SK-N-SH (cell line): ENCODE data around the gene ADAMTSL1.

Experiments used
- EZH2phosphoT487 ChIP-seq: fragments of 200-600 bp; sonication (generic); IDR thresholded peaks from 2 replicates; pipeline ENCODE4 v1.6.1; 2017; ENCODE audit warnings: low read depth, mixed run types, mild to moderate bottlenecking, antibody characterized with exemption, moderate library complexity, borderline replicate concordance
- GABPA ChIP-seq: IDR thresholded peaks from 2 replicates; pipeline ENCODE4 v1.4.0; 2012; ENCODE audit warnings: low read depth, mild to moderate bottlenecking
- RFX5 ChIP-seq: IDR thresholded peaks from 2 replicates; pipeline ENCODE4 v1.6.1; 2012; ENCODE audit warnings: mild to moderate bottlenecking, improper control_type of control experiment, low read length
- TAF1 ChIP-seq: IDR thresholded peaks from 2 replicates; pipeline ENCODE4 v1.6.1; 2012; ENCODE audit warnings: low read depth, mild to moderate bottlenecking, low read length, moderate library complexity, borderline replicate concordance
- TEAD4 ChIP-seq: IDR thresholded peaks from 2 replicates; pipeline ENCODE4 v1.4.0; 2012; ENCODE audit warnings: mild to moderate bottlenecking, borderline replicate concordance; ENCODE audit not compliant: insufficient read depth
- YY1 ChIP-seq: IDR thresholded peaks from 2 replicates; pipeline ENCODE4 v1.4.0; 2012; ENCODE audit warnings: low read depth, mild to moderate bottlenecking
- TF ChIP-seq, protein P1 (sequence below): fragments of 200-600 bp; sonication (generic); IDR thresholded peaks from 2 replicates; pipeline ENCODE4 v1.6.1; 2017; ENCODE audit warnings: antibody characterized with exemption, mild to moderate bottlenecking, moderate library complexity
- TF ChIP-seq, protein P2 (sequence below): IDR thresholded peaks from 2 replicates; pipeline ENCODE4 v1.4.0; 2012; ENCODE audit warnings: low read depth
- TF ChIP-seq, protein P3 (sequence below): IDR thresholded peaks from 2 replicates; pipeline ENCODE4 v1.4.0; 2012; ENCODE audit warnings: low read depth, borderline replicate concordance

DNA sequence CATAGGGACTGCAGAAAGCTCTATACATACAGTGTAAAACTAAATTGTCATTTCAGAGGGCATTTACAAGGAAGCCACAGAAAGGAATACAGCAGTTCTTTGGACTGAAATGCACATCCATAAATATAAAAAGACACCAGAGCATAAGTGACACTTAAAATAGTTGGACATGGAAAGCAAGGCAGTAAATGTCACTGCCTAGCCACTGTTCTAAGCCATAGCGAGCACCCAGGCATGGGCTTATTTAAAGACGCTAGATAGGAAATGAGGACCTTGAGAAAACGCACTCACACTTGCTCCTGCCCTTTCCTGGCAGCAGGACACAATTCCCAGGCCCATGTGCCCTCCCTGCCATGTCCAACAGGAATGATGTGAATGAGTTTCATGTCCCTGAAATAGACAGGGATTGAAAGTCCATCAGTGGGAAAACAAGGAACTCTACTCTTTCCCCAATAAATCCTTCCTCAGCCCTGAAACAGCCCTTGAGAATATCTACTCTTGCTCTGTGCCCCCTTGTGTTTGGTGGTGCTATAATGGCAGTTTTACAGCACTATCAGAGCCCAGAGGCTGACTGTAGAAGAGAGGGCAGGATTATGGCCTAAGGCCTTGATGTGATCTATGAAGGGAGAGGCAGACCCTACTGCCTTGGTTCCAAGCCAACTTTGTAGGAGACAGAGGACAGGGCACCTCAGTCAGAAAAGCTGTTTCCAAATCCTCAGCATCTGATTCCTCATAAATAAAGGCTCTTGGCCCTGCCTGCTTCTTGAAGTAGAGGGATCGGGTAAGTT is 376.1 kb downstream of the ADAMTSL1 start:
- TF ChIP-seq, protein P1, sequence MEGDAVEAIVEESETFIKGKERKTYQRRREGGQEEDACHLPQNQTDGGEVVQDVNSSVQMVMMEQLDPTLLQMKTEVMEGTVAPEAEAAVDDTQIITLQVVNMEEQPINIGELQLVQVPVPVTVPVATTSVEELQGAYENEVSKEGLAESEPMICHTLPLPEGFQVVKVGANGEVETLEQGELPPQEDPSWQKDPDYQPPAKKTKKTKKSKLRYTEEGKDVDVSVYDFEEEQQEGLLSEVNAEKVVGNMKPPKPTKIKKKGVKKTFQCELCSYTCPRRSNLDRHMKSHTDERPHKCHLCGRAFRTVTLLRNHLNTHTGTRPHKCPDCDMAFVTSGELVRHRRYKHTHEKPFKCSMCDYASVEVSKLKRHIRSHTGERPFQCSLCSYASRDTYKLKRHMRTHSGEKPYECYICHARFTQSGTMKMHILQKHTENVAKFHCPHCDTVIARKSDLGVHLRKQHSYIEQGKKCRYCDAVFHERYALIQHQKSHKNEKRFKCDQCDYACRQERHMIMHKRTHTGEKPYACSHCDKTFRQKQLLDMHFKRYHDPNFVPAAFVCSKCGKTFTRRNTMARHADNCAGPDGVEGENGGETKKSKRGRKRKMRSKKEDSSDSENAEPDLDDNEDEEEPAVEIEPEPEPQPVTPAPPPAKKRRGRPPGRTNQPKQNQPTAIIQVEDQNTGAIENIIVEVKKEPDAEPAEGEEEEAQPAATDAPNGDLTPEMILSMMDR: no peak
- TF ChIP-seq RFX5 (no peak), GABPA (no peak), EZH2phosphoT487 (no peak), TAF1 (no peak), YY1 (no peak), TEAD4 (no peak)
- TF ChIP-seq, protein P2, sequence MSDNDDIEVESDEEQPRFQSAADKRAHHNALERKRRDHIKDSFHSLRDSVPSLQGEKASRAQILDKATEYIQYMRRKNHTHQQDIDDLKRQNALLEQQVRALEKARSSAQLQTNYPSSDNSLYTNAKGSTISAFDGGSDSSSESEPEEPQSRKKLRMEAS: no peak
- TF ChIP-seq, protein P3, sequence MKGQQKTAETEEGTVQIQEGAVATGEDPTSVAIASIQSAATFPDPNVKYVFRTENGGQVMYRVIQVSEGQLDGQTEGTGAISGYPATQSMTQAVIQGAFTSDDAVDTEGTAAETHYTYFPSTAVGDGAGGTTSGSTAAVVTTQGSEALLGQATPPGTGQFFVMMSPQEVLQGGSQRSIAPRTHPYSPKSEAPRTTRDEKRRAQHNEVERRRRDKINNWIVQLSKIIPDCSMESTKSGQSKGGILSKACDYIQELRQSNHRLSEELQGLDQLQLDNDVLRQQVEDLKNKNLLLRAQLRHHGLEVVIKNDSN: no peak
